Spleen (tissue), 3 donors: ENCODE measurements around the gene SEBOX.
A peak's percentile ranks its signal among the peaks of the same experiment; 100 is the strongest.

Source experiments
- POLR2A ChIP-seq, 3 donors: fragments of 450-650 bp; IDR thresholded peaks; one replicate each; pipeline ENCODE4 v1.5.1; 2017; ENCODE audit warnings: antibody characterized with exemption in 3 of 3, mild to moderate bottlenecking in 1 of 3
- POLR2AphosphoS5 ChIP-seq, 3 donors: sonication (generic); formaldehyde crosslinking; IDR thresholded peaks; one replicate each; pipeline ENCODE4 v1.5.1; 2017; ENCODE audit warnings: antibody characterized with exemption in 3 of 3

GRCh38 chr17:28384281-28385036 is 19.5 kb upstream of the SEBOX start:
- TF ChIP-seq POLR2A (IDR thresholded peaks at IDR 0.05), result no peak
- TF ChIP-seq POLR2AphosphoS5 (IDR thresholded peaks at IDR 0.05), result peak; percentile 70 to 85 (median 79)
